Lower lobe of right lung (tissue), 2 donors: ENCODE data around the gene RORC. TPM values are rescaled to one million over a fixed set of nuclear protein-coding genes. Genes with fewer than 3 reads are reported as not detected.

Experiments
- ATAC-seq, 2 donors: fragments of 200-7000 bp; cut with Tn5 transposase; one replicate each; pipeline ENCODE4 v1.9.1; 2020 to 2022; ENCODE audit warnings: mild to moderate bottlenecking in 2 of 2, moderate library complexity in 2 of 2
- DNase-seq: peaks from one replicate; pipeline ENCODE4 v3.0.0-alpha.2; 2020
- H3K27ac ChIP-seq: fragments of 200-600 bp; one replicate; pipeline ENCODE4 v1.8.0; 2022
- H3K27me3 ChIP-seq: fragments of 200-600 bp; one replicate; pipeline ENCODE4 v1.8.0; 2022; ENCODE audit warnings: low read depth
- H3K36me3 ChIP-seq: fragments of 200-600 bp; one replicate; pipeline ENCODE4 v1.8.0; 2022; ENCODE audit warnings: mild to moderate bottlenecking
- H3K4me1 ChIP-seq: fragments of 200-600 bp; one replicate; pipeline ENCODE4 v1.8.0; 2022
- H3K4me3 ChIP-seq: fragments of 200-600 bp; one replicate; pipeline ENCODE4 v1.8.0; 2022; ENCODE audit warnings: mild to moderate bottlenecking
- H3K9me3 ChIP-seq: fragments of 200-600 bp; one replicate; pipeline ENCODE4 v1.8.0; 2022
- intact Hi-C: fragments of 100-400 bp; cut with DNase I; formaldehyde crosslinking; loops from one replicate; pipeline ENCODE4 v1.11.0; 2022
- total RNA-seq: library from RNA; stranded (reverse); fragmentation: NEBNext Ultra II Directional; extraction: Animal tissue kit (Norgen Biotek cat#: 25700); gene quantifications from one replicate; pipeline ENCODE4 v1.2.1, GENCODE V29; 2021
- TF ChIP-seq, protein P1 (sequence below): fragments of 200-600 bp; IDR thresholded peaks from one replicate; pipeline ENCODE4 v1.8.0; 2022; ENCODE audit warnings: antibody characterized with exemption, mild to moderate bottlenecking
- donor health status: DM: no; HTN: yes; CAD: no; lungs with severe emphysema.

RORC gene
- total RNA-seq, 1 donor from 2014 or later = 21.7 TPM

DNA sequence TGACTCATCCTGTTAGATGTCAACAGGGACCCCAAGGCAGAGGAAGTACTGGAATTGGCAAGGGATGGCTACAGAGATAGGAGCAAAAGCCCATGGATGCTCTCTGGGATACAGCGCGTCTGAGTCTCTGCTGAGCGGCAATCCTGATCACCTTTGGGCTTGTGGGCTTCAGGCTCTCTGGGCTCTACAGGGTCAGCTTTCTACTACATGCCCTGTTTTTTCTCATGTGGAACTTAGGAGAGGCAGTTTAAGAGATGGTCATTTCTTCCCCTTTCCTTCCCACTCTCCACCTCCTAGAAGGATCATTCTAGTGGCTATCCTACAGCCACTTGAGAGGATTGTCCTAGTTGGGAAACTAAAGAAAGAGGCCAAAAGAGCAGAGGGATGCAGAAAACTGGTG is 27.7 kb downstream of the RORC start:
- Histone ChIP-seq H3K27ac (no peak overlapping the region), H3K36me3 (no peaks in the 10 kb centered on the region), H3K4me1 (no peaks in the 10 kb centered on the region), H3K27me3 (no peaks in the 10 kb centered on the region), H3K9me3 (no peaks in the 10 kb centered on the region), H3K4me3 (no peak overlapping the region)
- TF ChIP-seq, protein P1, sequence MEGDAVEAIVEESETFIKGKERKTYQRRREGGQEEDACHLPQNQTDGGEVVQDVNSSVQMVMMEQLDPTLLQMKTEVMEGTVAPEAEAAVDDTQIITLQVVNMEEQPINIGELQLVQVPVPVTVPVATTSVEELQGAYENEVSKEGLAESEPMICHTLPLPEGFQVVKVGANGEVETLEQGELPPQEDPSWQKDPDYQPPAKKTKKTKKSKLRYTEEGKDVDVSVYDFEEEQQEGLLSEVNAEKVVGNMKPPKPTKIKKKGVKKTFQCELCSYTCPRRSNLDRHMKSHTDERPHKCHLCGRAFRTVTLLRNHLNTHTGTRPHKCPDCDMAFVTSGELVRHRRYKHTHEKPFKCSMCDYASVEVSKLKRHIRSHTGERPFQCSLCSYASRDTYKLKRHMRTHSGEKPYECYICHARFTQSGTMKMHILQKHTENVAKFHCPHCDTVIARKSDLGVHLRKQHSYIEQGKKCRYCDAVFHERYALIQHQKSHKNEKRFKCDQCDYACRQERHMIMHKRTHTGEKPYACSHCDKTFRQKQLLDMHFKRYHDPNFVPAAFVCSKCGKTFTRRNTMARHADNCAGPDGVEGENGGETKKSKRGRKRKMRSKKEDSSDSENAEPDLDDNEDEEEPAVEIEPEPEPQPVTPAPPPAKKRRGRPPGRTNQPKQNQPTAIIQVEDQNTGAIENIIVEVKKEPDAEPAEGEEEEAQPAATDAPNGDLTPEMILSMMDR = no peak
- DNase-seq (no peak), ATAC-seq (no peak)
- intact Hi-C loops = no loop called here

DNA sequence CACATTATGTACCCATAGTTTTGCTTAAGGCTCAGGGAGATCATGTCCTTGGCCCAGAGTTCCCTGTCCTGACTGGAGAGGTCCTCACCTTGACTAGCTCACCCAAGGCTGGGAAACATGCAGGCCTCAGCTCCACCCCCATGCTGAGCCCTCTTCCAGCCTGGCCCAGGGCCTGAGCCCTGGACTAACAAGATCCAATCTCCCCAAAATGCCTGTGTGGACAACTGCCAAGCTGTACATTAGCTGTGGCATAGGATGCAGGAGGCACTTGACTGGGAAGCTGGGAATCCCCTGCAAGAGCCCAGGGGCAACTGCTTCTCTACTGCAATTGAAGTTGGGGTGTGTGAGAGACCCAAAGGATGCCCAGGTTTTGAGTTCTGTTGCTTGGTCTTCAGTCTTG is 28.4 kb downstream of the RORC start:
- TF ChIP-seq, protein P1 = no peak
- H3K9me3 ChIP-seq = no peaks in the 10 kb centered on the region
- H3K4me3 ChIP-seq = no peak overlapping the region
- H3K36me3 ChIP-seq = no peaks in the 10 kb centered on the region
- H3K27me3 ChIP-seq = no peaks in the 10 kb centered on the region
- DNase-seq = no peak
- intact Hi-C loops = no loop called here
- ATAC-seq = no peak
- H3K4me1 ChIP-seq = no peaks in the 10 kb centered on the region
- no peak overlapping the region for H3K27ac ChIP-seq

DNA sequence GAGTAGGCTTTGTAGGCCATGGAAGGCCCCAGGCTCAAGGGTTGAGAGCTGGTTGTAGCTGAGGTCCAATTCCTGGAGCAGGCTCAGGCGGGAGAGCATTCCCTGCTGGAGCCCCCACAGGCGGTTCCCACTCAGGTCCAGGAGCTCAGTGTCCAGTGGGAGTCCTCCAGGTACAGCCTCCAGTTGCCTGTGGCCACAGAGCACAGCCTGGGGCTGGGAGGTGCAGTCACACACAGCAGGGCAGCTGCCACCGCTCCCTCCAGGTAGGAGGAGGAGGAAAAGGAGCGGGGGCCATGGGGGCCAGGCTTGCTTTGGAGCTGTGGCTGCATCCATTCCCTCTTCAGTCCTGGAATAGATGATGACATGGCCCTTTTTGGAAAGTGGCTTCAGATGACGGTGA is 29.2 kb downstream of the RORC start:
- Histone ChIP-seq H3K27me3 (no peaks in the 10 kb centered on the region), H3K4me1 (no peaks in the 10 kb centered on the region), H3K27ac (no peak overlapping the region), H3K4me3 (no peak overlapping the region), H3K36me3 (no peaks in the 10 kb centered on the region), H3K9me3 (no peaks in the 10 kb centered on the region)
- DNase-seq = no peak
- intact Hi-C loops = no loop called here
- no peak for ATAC-seq
- TF ChIP-seq, protein P1 = no peak

DNA sequence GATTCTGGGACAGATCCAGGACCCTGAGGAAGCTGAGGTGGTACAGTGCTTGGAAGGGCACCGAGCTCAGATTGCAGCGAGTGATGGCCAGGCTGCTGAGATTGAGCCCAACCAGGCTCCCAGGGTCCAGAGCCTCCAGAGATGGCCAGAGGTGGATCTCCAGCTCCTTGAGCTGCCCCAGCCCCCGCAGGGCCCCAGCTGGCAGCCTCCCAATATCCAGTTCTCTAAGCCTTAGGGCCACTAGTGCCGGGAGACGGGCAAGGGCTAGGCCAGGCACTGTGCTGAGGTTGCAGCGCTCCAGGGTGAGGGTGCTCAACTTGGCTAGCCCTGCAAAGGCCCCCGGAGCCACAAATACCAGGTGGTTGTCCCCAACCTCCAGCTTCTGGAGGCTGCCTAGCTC is 29.8 kb downstream of the RORC start:
- Histone ChIP-seq H3K27me3 (no peaks in the 10 kb centered on the region), H3K4me1 (no peaks in the 10 kb centered on the region), H3K9me3 (no peaks in the 10 kb centered on the region), H3K4me3 (no peak overlapping the region), H3K36me3 (no peaks in the 10 kb centered on the region), H3K27ac (no peak overlapping the region)
- intact Hi-C loops = no loop called here
- DNase-seq = no peak
- TF ChIP-seq, protein P1 = no peak
- no peak for ATAC-seq

DNA sequence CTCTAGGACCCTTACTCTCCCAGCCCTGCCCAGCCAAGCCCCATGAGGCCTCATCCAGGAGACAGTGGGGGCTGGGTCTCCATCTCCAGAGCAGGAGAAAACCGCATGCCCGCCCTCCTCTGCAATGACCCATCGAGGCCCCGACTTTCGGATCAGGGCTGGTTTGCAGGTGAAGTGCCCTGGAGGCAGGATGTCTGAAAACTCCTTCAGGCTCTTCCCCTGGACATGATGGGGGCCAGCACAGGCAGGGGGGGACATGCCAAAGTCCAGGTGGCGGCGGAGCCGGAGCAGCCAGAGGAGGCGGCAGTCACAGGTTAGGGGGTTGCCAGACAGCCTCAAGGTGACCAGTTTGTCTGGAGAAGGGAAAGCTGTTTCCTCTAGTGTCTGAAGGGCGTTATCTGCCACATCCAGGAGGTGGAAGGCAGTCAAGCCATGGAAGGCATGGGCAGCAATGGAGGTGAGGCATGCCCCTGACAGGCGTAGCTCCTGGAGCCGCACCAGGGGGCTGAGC is 30.2 kb downstream of the RORC start:
- intact Hi-C loops = no loop called here
- no peaks in the 10 kb centered on the region for H3K4me1 ChIP-seq
- H3K27me3 ChIP-seq = no peaks in the 10 kb centered on the region
- no peak overlapping the region for H3K27ac ChIP-seq
- no peaks in the 10 kb centered on the region for H3K9me3 ChIP-seq
- DNase-seq = no peak
- TF ChIP-seq, protein P1 = no peak
- H3K4me3 ChIP-seq = no peak overlapping the region
- no peak for ATAC-seq
- H3K36me3 ChIP-seq = no peaks in the 10 kb centered on the region

DNA sequence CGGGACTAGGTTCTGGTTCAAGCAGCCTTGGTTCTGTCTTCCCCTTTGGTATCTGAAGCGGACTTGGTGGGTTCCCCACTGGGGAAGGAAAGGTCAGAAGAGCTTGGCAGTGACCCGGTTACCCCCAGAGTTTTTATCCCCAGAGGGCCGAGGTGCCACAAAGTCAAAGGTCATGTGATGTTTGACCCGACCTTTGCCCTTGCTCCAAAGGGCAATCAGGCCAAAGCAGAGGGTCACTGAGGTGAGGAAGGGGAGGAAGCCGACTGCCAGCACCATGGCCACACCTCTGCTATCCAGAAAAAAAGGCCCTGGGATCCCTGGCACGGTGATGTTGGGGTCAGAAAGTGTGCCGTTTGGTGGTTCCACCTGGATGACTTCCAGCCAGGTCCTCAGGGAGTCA is 30.8 kb downstream of the RORC start:
- DNase-seq = no peak
- Histone ChIP-seq H3K4me1 (no peaks in the 10 kb centered on the region), H3K27me3 (no peaks in the 10 kb centered on the region), H3K36me3 (no peaks in the 10 kb centered on the region), H3K9me3 (no peaks in the 10 kb centered on the region), H3K27ac (no peak overlapping the region), H3K4me3 (no peak overlapping the region)
- TF ChIP-seq, protein P1 = no peak
- ATAC-seq = no peak
- intact Hi-C loops = no loop called here
